Trophoblast cell (in vitro differentiated cells and primary cell): ENCODE results near the gene DLG2.
"Not testable (repeated sequence)": the region's sequence is repeated elsewhere in the genome, so short reads cannot be mapped to it uniquely, and the experiment has no call there.

Experiments used
- DNase-seq, 2 donors: peaks; one replicate each; pipeline ENCODE4 v3.0.0-alpha.2; 2016
- H2AFZ ChIP-seq: 2 replicates; pipeline ENCODE4 v1.6.1; 2013; ENCODE audit warnings: low read length, moderate library complexity, mild to moderate bottlenecking; ENCODE audit not compliant: insufficient read depth, poor library complexity
- H2AK5ac ChIP-seq: 2 replicates; pipeline ENCODE4 v1.6.1; 2013; ENCODE audit warnings: mild to moderate bottlenecking, low read length
- H2BK120ac ChIP-seq: 2 replicates; pipeline ENCODE4 v1.6.1; 2013; ENCODE audit warnings: low read length, mild to moderate bottlenecking, moderate library complexity; ENCODE audit not compliant: insufficient read depth, poor library complexity
- H2BK12ac ChIP-seq: 2 replicates; pipeline ENCODE4 v1.6.1; 2013; ENCODE audit warnings: mild to moderate bottlenecking, low read length, moderate library complexity
- H2BK5ac ChIP-seq: 2 replicates; pipeline ENCODE4 v1.6.1; 2013; ENCODE audit warnings: low read length, low read depth, moderate library complexity, mild to moderate bottlenecking; ENCODE audit not compliant: poor library complexity
- H3K14ac ChIP-seq: 2 replicates; pipeline ENCODE4 v1.6.1; 2013; ENCODE audit warnings: mild to moderate bottlenecking, low read length
- H3K18ac ChIP-seq: 2 replicates; pipeline ENCODE4 v1.6.1; 2013; ENCODE audit warnings: mild to moderate bottlenecking, low read length
- H3K23ac ChIP-seq: 2 replicates; pipeline ENCODE4 v1.6.1; 2013; ENCODE audit warnings: low read length
- H3K27ac ChIP-seq: 2 replicates; pipeline ENCODE4 v1.5.1; 2013; ENCODE audit warnings: low read depth, mild to moderate bottlenecking, inconsistent platforms, low read length, moderate library complexity
- H3K27me3 ChIP-seq: 2 replicates; pipeline ENCODE4 v1.6.1; 2013; ENCODE audit warnings: inconsistent platforms, mild to moderate bottlenecking, low read length, moderate library complexity; ENCODE audit not compliant: insufficient read depth
- H3K36me3 ChIP-seq, 2 experiments: 1 replicate in 1 of 2; 2 replicates in 1 of 2; pipeline ENCODE4 v1.6.1; 2013; ENCODE audit warnings: low read length in 2 of 2, mild to moderate bottlenecking in 2 of 2, moderate library complexity in 1 of 2; ENCODE audit not compliant: insufficient read depth in 2 of 2, control insufficient read depth in 1 of 2
- H3K4ac ChIP-seq: 2 replicates; pipeline ENCODE4 v1.6.1; 2013; ENCODE audit warnings: low read depth, mild to moderate bottlenecking, low read length, moderate library complexity
- H3K4me1 ChIP-seq, 2 experiments: 1 replicate in 1 of 2; 2 replicates in 1 of 2; pipeline ENCODE4 v1.6.1; 2013; ENCODE audit warnings: low read length in 2 of 2, mild to moderate bottlenecking in 2 of 2, moderate library complexity in 1 of 2; ENCODE audit not compliant: insufficient read depth in 2 of 2, control insufficient read depth in 1 of 2
- H3K4me2 ChIP-seq: 2 replicates; pipeline ENCODE4 v1.6.1; 2013; ENCODE audit warnings: inconsistent platforms, mild to moderate bottlenecking, low read length, moderate library complexity
- H3K4me3 ChIP-seq: 2 replicates; pipeline ENCODE4 v1.5.1; 2013; ENCODE audit warnings: mild to moderate bottlenecking, low read depth, low read length, inconsistent platforms
- H3K79me1 ChIP-seq: one replicate; pipeline ENCODE4 v1.6.1; 2013; ENCODE audit warnings: low read length
- H3K79me2 ChIP-seq: 2 replicates; pipeline ENCODE4 v1.6.1; 2013; ENCODE audit warnings: low read length, mild to moderate bottlenecking; ENCODE audit not compliant: control insufficient read depth, insufficient read depth, poor library complexity
- H3K9ac ChIP-seq: 2 replicates; pipeline ENCODE4 v1.6.1; 2013; ENCODE audit warnings: mild to moderate bottlenecking, low read length
- H3K9me3 ChIP-seq: 2 replicates; pipeline ENCODE4 v1.6.1; 2013; ENCODE audit warnings: low read depth, mild to moderate bottlenecking, control low read depth, inconsistent platforms, low read length; ENCODE audit not compliant: insufficient read depth
- H4K12ac ChIP-seq: 2 replicates; pipeline ENCODE4 v1.6.1; 2013; ENCODE audit warnings: low read depth, mild to moderate bottlenecking, low read length, moderate library complexity
- H4K8ac ChIP-seq: 2 replicates; pipeline ENCODE4 v1.6.1; 2013; ENCODE audit warnings: low read depth, mild to moderate bottlenecking, low read length, moderate library complexity
- H4K91ac ChIP-seq: one replicate; pipeline ENCODE4 v1.6.1; 2013; ENCODE audit warnings: low read depth, mild to moderate bottlenecking, low read length, moderate library complexity
- WGBS: extraction: QIAGEN DNeasy Blood & Tissue Kit; methylation state at CpG from one replicate; pipeline ENCODE4 v1.1.7; 2013; ENCODE audit warnings: missing lambda C conversion rate; ENCODE audit not compliant: insufficient read length, insufficient coverage; ENCODE audit errors: extremely low coverage; 5-methylcytosine and 5-hydroxymethylcytosine counted together

DLG2 gene

DNA sequence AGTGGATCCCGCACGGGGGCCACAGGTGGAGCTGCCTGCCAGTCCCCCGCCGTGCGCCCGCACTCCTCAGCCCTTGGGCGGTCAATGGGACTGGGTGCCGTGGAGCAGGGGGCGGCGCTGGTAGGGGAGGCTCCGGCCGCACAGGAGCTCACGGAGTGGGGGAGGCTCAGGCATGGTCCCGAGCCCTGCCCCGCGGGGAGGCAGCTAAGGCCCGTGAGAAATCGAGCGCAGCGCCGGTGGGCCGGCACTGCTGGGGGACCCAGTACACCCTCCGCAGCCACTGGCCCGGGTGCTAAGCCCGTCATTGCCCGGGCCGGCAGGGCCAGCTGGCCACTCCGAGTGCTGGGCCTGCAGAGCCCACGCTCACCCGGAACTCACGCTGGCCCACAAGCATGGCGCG is 1318.7 kb downstream of the DLG2 start:
- not testable (repeated sequence) for H3K4me3 ChIP-seq, H2BK5ac ChIP-seq, H3K79me1 ChIP-seq, H3K18ac ChIP-seq, H3K14ac ChIP-seq, H2BK120ac ChIP-seq, DNase-seq, H3K27me3 ChIP-seq, H3K9me3 ChIP-seq, H3K4me2 ChIP-seq, H3K36me3 ChIP-seq, H3K79me2 ChIP-seq, H4K12ac ChIP-seq, H4K91ac ChIP-seq, H3K27ac ChIP-seq, H3K23ac ChIP-seq, H2AFZ ChIP-seq, H3K4me1 ChIP-seq, H2AK5ac ChIP-seq, H2BK12ac ChIP-seq, H4K8ac ChIP-seq, H3K9ac ChIP-seq, H3K4ac ChIP-seq
- WGBS = no CpG with 5 or more reads among the region's 33 CpGs

DNA sequence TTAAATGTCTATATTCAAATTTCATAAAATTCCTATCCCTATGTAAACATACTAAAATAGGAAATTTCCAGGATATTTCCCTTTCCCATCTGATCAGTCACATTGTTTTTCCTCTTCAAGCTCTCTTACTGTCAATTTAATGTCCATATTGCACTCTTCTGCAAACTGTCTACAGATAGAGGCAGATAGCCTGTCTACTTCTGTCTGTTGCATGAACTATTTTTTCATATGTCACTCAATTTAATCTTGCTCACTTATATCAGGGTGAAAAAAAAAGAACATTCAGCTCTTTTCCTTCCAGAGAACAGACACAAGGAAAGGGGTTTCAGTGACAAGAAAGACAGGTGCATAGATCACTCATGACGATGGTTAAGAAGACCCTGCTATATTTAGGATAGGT is 1327.1 kb downstream of the DLG2 start:
- H3K9me3 ChIP-seq = no peaks in the 10 kb centered on the region

GRCh38 chr11:84297570-84297969 is 1329.6 kb downstream of the DLG2 start:
- no peak for DNase-seq
- Histone ChIP-seq H3K79me1 (no peaks in the 10 kb centered on the region), H4K91ac (no peak overlapping the region), H2BK12ac (no peak overlapping the region), H3K27me3 (no peaks in the 10 kb centered on the region), H3K4me1 (no peaks in the 10 kb centered on the region), H3K36me3 (no peaks in the 10 kb centered on the region), H4K12ac (no peak overlapping the region), H2BK120ac (no peak overlapping the region), H3K9ac (no peak overlapping the region), H3K18ac (no peak overlapping the region), H2AK5ac (no peak overlapping the region), H3K27ac (no peak overlapping the region), H3K14ac (no peak overlapping the region), H3K9me3 (no peaks in the 10 kb centered on the region), H2AFZ (no peak overlapping the region), H3K23ac (no peak overlapping the region), H2BK5ac (no peak overlapping the region), H3K4ac (no peak overlapping the region), H3K4me2 (no peak overlapping the region), H3K79me2 (no peaks in the 10 kb centered on the region), H4K8ac (no peak overlapping the region), H3K4me3 (no peak overlapping the region)
- no CpG with 5 or more reads among the region's 2 CpGs for WGBS

More for the DNA sequence above, 1327.1 kb downstream of the DLG2 start:
- Histone ChIP-seq H3K23ac (no peak overlapping the region), H3K79me1 (no peaks in the 10 kb centered on the region), H3K36me3 (no peaks in the 10 kb centered on the region), H3K14ac (no peak overlapping the region), H4K12ac (no peak overlapping the region), H3K4me2 (no peak overlapping the region), H3K4me3 (no peak overlapping the region), H3K9ac (no peak overlapping the region), H4K91ac (no peak overlapping the region), H2BK120ac (no peak overlapping the region), H3K4ac (no peak overlapping the region), H2AK5ac (no peak overlapping the region), H3K4me1 (no peaks in the 10 kb centered on the region), H2BK12ac (no peak overlapping the region), H2AFZ (no peak overlapping the region), H3K27ac (no peak overlapping the region), H2BK5ac (no peak overlapping the region), H3K18ac (no peak overlapping the region), H4K8ac (no peak overlapping the region), H3K79me2 (no peaks in the 10 kb centered on the region), H3K27me3 (no peaks in the 10 kb centered on the region)
- no peak for DNase-seq
- no CpG with 5 or more reads among the region's 1 CpG for WGBS

GRCh38 chr11:84295815-84296214 is 1331.3 kb downstream of the DLG2 start:
- no peak overlapping the region for H4K8ac ChIP-seq

More at GRCh38 chr11:84295815-84296214, 1331.3 kb downstream of the DLG2 start:
- H2BK120ac ChIP-seq = no peak overlapping the region
- H3K36me3 ChIP-seq = no peaks in the 10 kb centered on the region
- no CpG with 5 or more reads among the region's 4 CpGs for WGBS
- no peak overlapping the region for H2AFZ ChIP-seq
- H3K4me1 ChIP-seq = no peaks in the 10 kb centered on the region
- H4K91ac ChIP-seq = no peak overlapping the region
- H3K4me2 ChIP-seq = no peak overlapping the region
- H2BK12ac ChIP-seq = no peak overlapping the region
- H3K18ac ChIP-seq = no peak overlapping the region
- H3K4me3 ChIP-seq = no peak overlapping the region
- no peak overlapping the region for H2BK5ac ChIP-seq
- H3K4ac ChIP-seq = no peak overlapping the region
- H3K27me3 ChIP-seq = no peaks in the 10 kb centered on the region
- H4K12ac ChIP-seq = no peak overlapping the region
- H3K9ac ChIP-seq = no peak overlapping the region
- no peaks in the 10 kb centered on the region for H3K9me3 ChIP-seq
- DNase-seq = no peak
- H2AK5ac ChIP-seq = no peak overlapping the region
- no peak overlapping the region for H3K14ac ChIP-seq
- no peak overlapping the region for H3K27ac ChIP-seq
- H3K23ac ChIP-seq = no peak overlapping the region
- H3K79me1 ChIP-seq = no peaks in the 10 kb centered on the region
- H3K79me2 ChIP-seq = no peaks in the 10 kb centered on the region
